ENCODE results near the gene NR6A1. TPM values are rescaled to one million over a fixed set of nuclear protein-coding genes. Genes with fewer than 3 reads are reported as not detected.

The NR6A1 gene
- total RNA-seq, 1 experiment from 2014 or later, result 99.3 TPM

GRCh38 chr9:124468061-124468740 is 302.9 kb downstream of the NR6A1 start:
- H3K9me3 Mint-ChIP-seq, result no peaks in the 10 kb centered on the region
- H4K91ac ChIP-seq (ENCODE audit: insufficient read length, low read depth, low read length), result no peak overlapping the region
- H3K4me1 ChIP-seq (ENCODE audit: insufficient read depth, low read length), result no peaks in the 10 kb centered on the region
- no peaks in the 10 kb centered on the region for H3K27me3 ChIP-seq (ENCODE audit: insufficient read depth, low read length)
- H2BK15ac ChIP-seq (ENCODE audit: low read depth, low read length), result no peak overlapping the region
- H3K14ac ChIP-seq (ENCODE audit: insufficient read depth, low read length), result no peak overlapping the region; the same call in 1 of the 2 replicates
- no peak overlapping the region for H3K23ac ChIP-seq (ENCODE audit: insufficient read length, low read depth, low read length)
- peaks cover 8% of the 10 kb centered on the region for H3K27me3 Mint-ChIP-seq (ENCODE audit: low read depth)
- no peak overlapping the region for H3K4me2 ChIP-seq (ENCODE audit: insufficient read depth, insufficient read length, low read length)
- no peak overlapping the region for H3K4me3 Mint-ChIP-seq
- H2AK5ac ChIP-seq (ENCODE audit: insufficient read length, low read length), result no peak overlapping the region
- H4K20me1 ChIP-seq (ENCODE audit: control insufficient read depth, insufficient read depth, insufficient read length), result no peaks in the 10 kb centered on the region
- no peak overlapping the region for H4K5ac ChIP-seq (ENCODE audit: insufficient read length, low read depth, low read length)
- no peaks in the 10 kb centered on the region for H3K36me3 Mint-ChIP-seq (ENCODE audit: insufficient read depth in 1 of 3, low read depth in 3 of 3)
- no peak overlapping the region for H3K18ac ChIP-seq (ENCODE audit: insufficient read length, low read depth, low read length)
- no peak overlapping the region for H2BK12ac ChIP-seq (ENCODE audit: insufficient read length, low read depth, low read length)
- H3K27ac ChIP-seq (ENCODE audit: insufficient read length, low read depth, low read length), result no peak overlapping the region
- no CpG with 5 or more reads among the region's 19 CpGs for WGBS (ENCODE audit: extremely low coverage, insufficient read length, low lambda C conversion rate)
- no peaks in the 10 kb centered on the region for H3K4me1 Mint-ChIP-seq
- H2BK5ac ChIP-seq (ENCODE audit: insufficient read length, low read length), result no peak overlapping the region
- no peak overlapping the region for H3T11ph ChIP-seq (ENCODE audit: low read length)
- H3K9ac ChIP-seq (ENCODE audit: extremely low read depth, insufficient read length, low read length), result no peak overlapping the region
- H2AFZ ChIP-seq (ENCODE audit: low read length), result no peak overlapping the region
- no peaks in the 10 kb centered on the region for H3K9me3 ChIP-seq (ENCODE audit: control insufficient read depth, low read depth, low read length)
- no peak overlapping the region for H2BK20ac ChIP-seq (ENCODE audit: low read depth, low read length, poor library complexity, severe bottlenecking)
- H3K23me2 ChIP-seq (ENCODE audit: insufficient read length, low read depth, low read length, poor library complexity, severe bottlenecking), result no peaks in the 10 kb centered on the region
- DNase-seq, result no peak
- no peak overlapping the region for H4K8ac ChIP-seq (replicated peaks; ENCODE audit: insufficient read length, low read depth, low read length)
- TF ChIP-seq CTCF (conservative IDR thresholded peaks at IDR 0.05), result no peak
- no peak overlapping the region for H3K4ac ChIP-seq (ENCODE audit: low read depth, low read length)
- H3K56ac ChIP-seq (ENCODE audit: insufficient read length, low read depth, low read length), result no peak overlapping the region
- H3K27ac Mint-ChIP-seq, result no peak overlapping the region; a peak in 1 of 7 replicates
- H3K79me2 ChIP-seq (ENCODE audit: insufficient read depth, low read length), result no peaks in the 10 kb centered on the region
- H3K79me1 ChIP-seq (ENCODE audit: insufficient read depth, low read depth, low read length, poor library complexity, severe bottlenecking), result no peaks in the 10 kb centered on the region
- no peak overlapping the region for H2BK120ac ChIP-seq (ENCODE audit: low read depth, low read length, poor library complexity, severe bottlenecking)

All from H9 (cell line).